C4-2B (cell line): Measurements from ENCODE around the gene AHRR.
"Not testable (repeated sequence)": the region's sequence is repeated elsewhere in the genome, so short reads cannot be mapped to it uniquely, and the experiment has no call there.

Experiments used
- ZFX ChIP-seq: fragments of 450-650 bp; IDR thresholded peaks from 2 replicates; pipeline ENCODE4 v1.6.1; 2017
- TF ChIP-seq, protein P1 (sequence below): fragments of 450-650 bp; conservative IDR thresholded peaks from 2 replicates; pipeline ENCODE4 v1.5.1; 2017; ENCODE audit warnings: mild to moderate bottlenecking

DNA sequence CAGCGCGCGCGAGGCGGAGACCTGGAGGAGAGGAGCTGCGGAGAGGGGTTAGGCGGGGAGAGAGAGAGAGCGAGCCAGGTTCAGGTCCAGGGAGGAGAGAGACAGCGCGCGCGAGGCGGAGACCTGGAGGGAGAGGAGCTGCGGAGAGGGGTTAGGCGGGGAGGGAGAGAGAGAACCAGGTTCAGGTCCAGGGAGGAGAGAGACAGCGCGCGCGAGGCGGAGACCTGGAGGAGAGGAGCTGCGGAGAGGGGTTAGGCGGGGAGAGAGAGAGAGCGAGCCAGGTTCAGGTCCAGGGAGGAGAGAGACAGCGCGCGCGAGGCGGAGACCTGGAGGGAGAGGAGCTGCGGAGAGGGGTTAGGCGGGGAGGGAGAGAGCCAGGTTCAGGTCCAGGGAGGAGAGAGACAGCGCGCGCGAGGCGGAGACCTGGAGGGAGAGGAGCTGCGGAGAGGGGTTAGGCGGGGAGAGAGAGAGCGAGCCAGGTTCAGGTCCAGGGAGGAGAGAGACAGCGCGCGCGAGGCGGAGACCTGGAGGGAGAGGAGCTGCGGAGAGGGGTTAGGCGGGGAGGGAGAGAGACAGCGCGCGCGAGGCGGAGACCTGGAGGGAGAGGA lies 152.8 kb downstream of the AHRR start:
- TF ChIP-seq, protein P1, sequence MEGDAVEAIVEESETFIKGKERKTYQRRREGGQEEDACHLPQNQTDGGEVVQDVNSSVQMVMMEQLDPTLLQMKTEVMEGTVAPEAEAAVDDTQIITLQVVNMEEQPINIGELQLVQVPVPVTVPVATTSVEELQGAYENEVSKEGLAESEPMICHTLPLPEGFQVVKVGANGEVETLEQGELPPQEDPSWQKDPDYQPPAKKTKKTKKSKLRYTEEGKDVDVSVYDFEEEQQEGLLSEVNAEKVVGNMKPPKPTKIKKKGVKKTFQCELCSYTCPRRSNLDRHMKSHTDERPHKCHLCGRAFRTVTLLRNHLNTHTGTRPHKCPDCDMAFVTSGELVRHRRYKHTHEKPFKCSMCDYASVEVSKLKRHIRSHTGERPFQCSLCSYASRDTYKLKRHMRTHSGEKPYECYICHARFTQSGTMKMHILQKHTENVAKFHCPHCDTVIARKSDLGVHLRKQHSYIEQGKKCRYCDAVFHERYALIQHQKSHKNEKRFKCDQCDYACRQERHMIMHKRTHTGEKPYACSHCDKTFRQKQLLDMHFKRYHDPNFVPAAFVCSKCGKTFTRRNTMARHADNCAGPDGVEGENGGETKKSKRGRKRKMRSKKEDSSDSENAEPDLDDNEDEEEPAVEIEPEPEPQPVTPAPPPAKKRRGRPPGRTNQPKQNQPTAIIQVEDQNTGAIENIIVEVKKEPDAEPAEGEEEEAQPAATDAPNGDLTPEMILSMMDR, result not testable (repeated sequence)
- TF ChIP-seq ZFX, result not testable (repeated sequence)
